Endothelial cell of umbilical vein (primary cell): ENCODE data around the gene FUT4. TPM values are rescaled to one million over a fixed set of nuclear protein-coding genes. Genes with fewer than 3 reads are reported as not detected.

Experiments
- BruUV-seq: library from RNA; stranded (reverse); fragments of 400-500 nt; replicated peaks from 2 replicates; lab custom pipeline; 2021; lab: Mats Ljungman, UMichigan
- CTCF ChIA-PET: fragments of 300-600, 350-600 bp; sonication (Branson Sonifier 250); formaldehyde crosslinking; loops from one replicate; lab custom pipeline; 2021; ENCODE audit warnings: antibody characterized with exemption, inconsistent platforms; lab: Charles Lee
- POLR2A ChIA-PET: fragments of 300-600, 350-600 bp; sonication (Branson Sonifier 250); formaldehyde crosslinking; loops from one replicate; lab custom pipeline; 2021; ENCODE audit warnings: antibody characterized with exemption, inconsistent platforms; lab: Charles Lee
- DNase-seq: peaks from one replicate; pipeline ENCODE4 v3.0.0-alpha.2; 2011; ENCODE audit warnings: low read depth, low spot score
- FAIRE-seq: peaks from 2 replicates; lab custom pipeline; 2011; peaks lifted over from hg19 to GRCh38; lab: Jason Lieb, UNC
- H2AFZ ChIP-seq: 2 replicates; pipeline ENCODE4 v1.6.0; 2012; ENCODE audit warnings: low read depth, low read length, control low read depth, inconsistent platforms
- H3K27ac ChIP-seq: 2 replicates; pipeline ENCODE4 v1.5.1; 2011; ENCODE audit warnings: low read depth, mild to moderate bottlenecking, control low read depth, low read length, moderate library complexity; ENCODE audit not compliant: insufficient read depth
- H3K27me3 ChIP-seq, 2 experiments: 2 replicates each; pipeline versions ENCODE4 v1.6.0 to v1.6.1; 2011; ENCODE audit warnings: low read length in 2 of 2, mixed read lengths in 1 of 2; ENCODE audit not compliant: control insufficient read depth in 2 of 2, insufficient read depth in 2 of 2
- H3K36me3 ChIP-seq, 2 experiments: 2 replicates in 1 of 2; 3 replicates in 1 of 2; pipeline ENCODE4 v1.5.1; 2011; ENCODE audit warnings: low read length in 2 of 2, mild to moderate bottlenecking in 1 of 2, moderate library complexity in 1 of 2; ENCODE audit not compliant: control insufficient read depth in 2 of 2, insufficient read depth in 2 of 2; ENCODE audit errors: extremely low read depth in 1 of 2
- H3K4me1 ChIP-seq: 3 replicates; pipeline ENCODE4 v1.5.1; 2011; ENCODE audit warnings: mild to moderate bottlenecking, low read length; ENCODE audit not compliant: control insufficient read depth, insufficient read depth; ENCODE audit errors: extremely low read depth
- H3K4me2 ChIP-seq: 2 replicates; pipeline ENCODE4 v1.6.1; 2011; ENCODE audit warnings: low read length, control low read depth, mixed read lengths; ENCODE audit not compliant: insufficient read depth
- H3K4me3 ChIP-seq, 3 experiments: fragments of 200-600 bp in 1 of 3; sonication (generic), shearing (Covaris generic) in 1 of 3; replicated peaks in 1 of 3; 2 replicates each; pipeline ENCODE4 v1.5.1; 2011 to 2016; ENCODE audit warnings: control low read depth in 3 of 3, low read length in 3 of 3, mild to moderate bottlenecking in 2 of 3, inconsistent platforms in 1 of 3, low read depth in 1 of 3, moderate library complexity in 1 of 3; ENCODE audit not compliant: insufficient read depth in 1 of 3
- H3K79me2 ChIP-seq: 2 replicates; pipeline ENCODE4 v1.6.0; 2012; ENCODE audit warnings: low read length, inconsistent platforms; ENCODE audit not compliant: control insufficient read depth, insufficient read depth
- H3K9ac ChIP-seq: replicated peaks from 2 replicates; pipeline ENCODE3; 2011; ENCODE audit warnings: low read length, control low read depth; ENCODE audit not compliant: insufficient read depth; ENCODE audit errors: extremely low read depth
- H3K9me1 ChIP-seq: replicated peaks from 3 replicates; pipeline ENCODE4 v1.6.0; 2011; ENCODE audit warnings: mild to moderate bottlenecking, low read length; ENCODE audit not compliant: control insufficient read depth, insufficient read depth; ENCODE audit errors: extremely low read depth
- H3K9me3 ChIP-seq: replicated peaks from 2 replicates; pipeline ENCODE4 v1.5.1; 2012; ENCODE audit warnings: low read length, inconsistent platforms; ENCODE audit not compliant: control insufficient read depth, insufficient read depth
- H4K20me1 ChIP-seq: replicated peaks from 2 replicates; pipeline ENCODE3; 2011; ENCODE audit warnings: mild to moderate bottlenecking, low read length; ENCODE audit not compliant: control insufficient read depth, insufficient read depth; ENCODE audit errors: extremely low read depth
- CTCF ChIP-seq, 2 donors: IDR thresholded peaks; 1 replicate in 1 of 2; 2 replicates in 1 of 2; pipeline ENCODE4 v1.5.1; 2011; ENCODE audit warnings: low read length in 2 of 2, mild to moderate bottlenecking in 2 of 2, moderate library complexity in 2 of 2, control low read depth in 1 of 2, inconsistent platforms in 1 of 2, low read depth in 1 of 2; ENCODE audit not compliant: insufficient read depth in 1 of 2; ENCODE audit errors: extremely low read depth in 1 of 2
- EZH2 ChIP-seq: IDR thresholded peaks from 2 replicates; pipeline ENCODE4 v1.6.1; 2012; ENCODE audit warnings: borderline replicate concordance, low read depth, mild to moderate bottlenecking, moderate library complexity, low read length, inconsistent platforms; ENCODE audit not compliant: severe bottlenecking
- FOS ChIP-seq: IDR thresholded peaks from 2 replicates; pipeline ENCODE4 v1.6.1; 2011; ENCODE audit warnings: mild to moderate bottlenecking, low read length, moderate library complexity, borderline replicate concordance; ENCODE audit not compliant: insufficient read depth
- GATA2 ChIP-seq: IDR thresholded peaks from 2 replicates; pipeline ENCODE4 v1.7.0; 2011; ENCODE audit warnings: low read depth, mild to moderate bottlenecking, moderate library complexity, mixed read lengths, low read length; ENCODE audit not compliant: insufficient read length, insufficient read depth
- JUN ChIP-seq: IDR thresholded peaks from 2 replicates; pipeline ENCODE4 v1.6.1; 2011; ENCODE audit warnings: borderline replicate concordance, low read depth; ENCODE audit not compliant: insufficient read length, insufficient read depth
- MAX ChIP-seq: IDR thresholded peaks from 2 replicates; pipeline ENCODE4 v1.6.1; 2011; ENCODE audit not compliant: insufficient read depth, insufficient read length
- MYC ChIP-seq: IDR thresholded peaks from one replicate; pipeline ENCODE4 v1.6.1; 2011; ENCODE audit warnings: mild to moderate bottlenecking, low read depth, low read length
- POLR2A ChIP-seq: IDR thresholded peaks from 2 replicates; pipeline ENCODE4 v1.6.1; 2012; ENCODE audit warnings: low read depth, mild to moderate bottlenecking, control low read depth, low read length
- POLR2AphosphoS5 ChIP-seq: IDR thresholded peaks from 2 replicates; pipeline ENCODE4 v1.6.1; 2012; ENCODE audit warnings: low read depth, mild to moderate bottlenecking, control low read depth, low read length, moderate library complexity; ENCODE audit not compliant: insufficient read depth
- dilution Hi-C: fragments of 300-500 bp; cut with MboI; formaldehyde crosslinking; loops from one replicate; pipeline ENCODE4 v1.15.0; 2019; ENCODE audit warnings: low sequenced_read_pairs; ENCODE audit not compliant: extremely low pct_ligation_motif_present
- intact Hi-C: fragments of 100-400 bp; cut with micrococcal nuclease; formaldehyde crosslinking; loops from one replicate; pipeline ENCODE4 v1.10.0; 2022
- polyA plus RNA-seq, 4 experiments: library from polyadenylated mRNA; depleted of rRNA in 3 of 4; stranded (reverse) in 3 of 4; unstranded in 1 of 4; fragments of >200 nt; gene quantifications; 2 replicates each; pipeline versions ENCODE4 v1.2.1 to v1.2.3, GENCODE V29; 2011 to 2012; ENCODE audit warnings: missing spikeins in 1 of 4
- total RNA-seq: library from RNA; stranded (reverse); gene quantifications from 2 replicates; pipeline ENCODE4 v1.2.3, GENCODE V29; 2021

Gene FUT4
- total and polyA plus RNA-seq, 2 donors (not counting 3 experiments of a cell fraction or from before 2014, with no cell fraction given): 2.4 to 5.3 TPM

DNA sequence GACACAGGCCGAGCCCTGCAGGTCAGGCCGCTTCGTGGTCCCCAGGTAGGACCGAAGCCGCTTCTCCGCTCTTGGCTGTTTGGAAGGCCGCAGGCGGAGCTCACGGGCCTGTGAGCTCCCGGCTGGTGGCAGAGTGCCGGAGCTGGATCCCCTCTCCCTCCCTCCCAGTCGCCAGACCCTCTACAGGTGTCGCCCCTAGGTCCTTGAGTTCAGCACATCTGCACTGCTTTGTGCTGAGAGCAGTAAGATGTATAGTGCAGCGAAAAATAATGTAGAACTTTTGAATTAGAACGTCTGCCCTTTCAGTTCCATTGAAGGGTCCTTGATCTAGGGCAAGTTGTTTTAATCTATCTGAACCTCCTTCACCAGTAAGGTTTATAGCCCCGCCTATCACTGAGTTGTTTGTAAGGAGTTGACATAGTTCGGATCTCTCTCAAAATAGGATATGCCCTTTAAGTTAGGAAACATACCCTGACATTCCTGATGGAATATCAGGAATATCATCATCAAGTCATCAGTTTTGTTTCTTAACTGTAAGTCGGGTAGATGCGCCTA is 49.5 kb upstream of the FUT4 start:
- H3K27ac ChIP-seq: peak overlapping the region; percentile 56
- dilution Hi-C loops (no loop called here), intact Hi-C loops (loop anchor here (5.0 to 10.0 kb wide), 3 partner anchors 699 to 1297 kb away; partner anchors contain the start of genes C11orf54, SLC36A4 and TAF1D)
- H3K4me2 ChIP-seq: peak overlapping the region; percentile 96
- peak overlapping the region; percentile 85 for H2AFZ ChIP-seq
- TSS peak; percentile 75 for BruUV-seq
- H3K27me3 ChIP-seq: no peaks in the 10 kb centered on the region
- no peaks in the 10 kb centered on the region for H4K20me1 ChIP-seq
- DNase-seq (no peak), FAIRE-seq (peak; percentile 52)
- H3K9me1 ChIP-seq: no peaks in the 10 kb centered on the region
- TF ChIP-seq GATA2: no peak
- no peak for TF ChIP-seq JUN
- no peak for TF ChIP-seq EZH2
- no peak for TF ChIP-seq FOS
- TF ChIP-seq CTCF (IDR thresholded peaks at IDR 0.05; ENCODE audit: extremely low read depth in 1 of 2, insufficient read depth in 1 of 2, low read depth in 1 of 2, low read length in 2 of 2): no peak
- TF ChIP-seq POLR2AphosphoS5: no peak
- no peak for TF ChIP-seq MYC
- TF ChIP-seq MAX: no peak
- no peak for TF ChIP-seq POLR2A
- H3K4me1 ChIP-seq: peaks cover 16% of the 10 kb centered on the region
- peaks cover 3 to 11% of the 10 kb centered on the region in 2 experiments for H3K36me3 ChIP-seq
- ChIA-PET CTCF (interaction anchor here (1.0 to 2.7 kb wide), 3 partner anchors 11 to 599 kb away, joined by 3 to 14 read pairs (median 9); no protein-coding TSS in a partner anchor), POLR2A (interaction anchor here (1.0 kb wide), 2 partner anchors 710 to 755 kb away, joined by 3 read pairs; partner anchors contain the start of gene MED17)
- no peaks in the 10 kb centered on the region for H3K9me3 ChIP-seq
- H3K4me3 ChIP-seq: peak overlapping the region; percentile 68 to 91 (median 85)
- peak overlapping the region; percentile 76 for H3K9ac ChIP-seq
- H3K79me2 ChIP-seq: peaks cover 15% of the 10 kb centered on the region
